Right forelimb (tissue), 1 donor: ENCODE data around the gene PHLPP1.

Experiments used
- DNase-seq: peaks from one replicate; pipeline ENCODE4 v3.0.0-alpha.2; 2018

The PHLPP1 gene

GRCh38 chr18:63025251-63026090 is 310.1 kb downstream of the PHLPP1 start:
- DNase-seq: peak; percentile 66

DNA sequence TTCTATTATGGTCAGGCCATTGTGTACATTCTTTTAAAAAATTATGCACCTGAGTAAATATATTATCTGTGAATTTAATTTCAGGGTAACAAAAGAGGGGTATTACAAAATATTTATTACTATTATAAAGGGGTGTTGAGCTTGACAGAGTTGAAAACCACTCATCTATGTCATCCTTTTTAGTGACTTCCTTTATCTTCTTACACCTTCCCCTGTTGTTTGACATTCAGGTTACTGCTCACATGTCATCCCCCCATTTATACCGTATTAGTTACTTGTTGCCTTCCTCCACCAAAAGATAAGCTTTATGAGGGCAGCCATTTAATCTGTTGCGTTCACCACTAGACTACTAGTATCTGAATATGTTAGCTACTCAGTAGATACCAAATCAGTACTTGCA is 313.0 kb downstream of the PHLPP1 start:
- DNase-seq: no peak
